ENCODE measurements around the gene SPECC1.
A peak's percentile ranks its signal among the peaks of the same experiment; 100 is the strongest.

SPECC1 gene

GRCh38 chr17:20203761-20204263 is 194.7 kb downstream of the SPECC1 start:
- Histone ChIP-seq H2AFZ (ENCODE audit: low read depth, low read length) (no peak overlapping the region), H2BK15ac (ENCODE audit: low read depth, poor library complexity, severe bottlenecking) (no peak overlapping the region), H2BK12ac (ENCODE audit: low read length in 2 of 2) (peak overlapping the region in 1 of 2 experiments; percentile 66), H3K23ac (ENCODE audit: low read length in 2 of 2) (no peak overlapping the region), H3K4ac (ENCODE audit: low read depth in 1 of 2, low read length in 2 of 2) (no peak overlapping the region), H3K27ac (ENCODE audit: low read length, poor library complexity, severe bottlenecking) (no peak overlapping the region), H3K79me1 (replicated peaks; ENCODE audit: low read length, poor library complexity, severe bottlenecking) (peaks cover 17% of the 10 kb centered on the region), H3K14ac (ENCODE audit: low read length in 2 of 2) (no peak overlapping the region), H3K9me3 (ENCODE audit: control insufficient read depth, low read length) (no peaks in the 10 kb centered on the region), H3K9ac (ENCODE audit: low read length) (no peak overlapping the region), H3K36me3 (ENCODE audit: control insufficient read depth in 1 of 2, insufficient read depth in 2 of 2, low read depth in 1 of 2, low read length in 2 of 2) (no peaks in the 10 kb centered on the region), H3K27me3 (ENCODE audit: control insufficient read depth in 1 of 2, insufficient read depth in 1 of 2, low read length in 2 of 2) (no peaks in the 10 kb centered on the region), H3K4me2 (ENCODE audit: low read length, poor library complexity, severe bottlenecking) (no peak overlapping the region), H4K91ac (ENCODE audit: low read length) (no peak overlapping the region), H2BK120ac (ENCODE audit: low read depth, low read length) (no peak overlapping the region), H2AK5ac (ENCODE audit: low read length, severe bottlenecking) (peak overlapping the region; percentile 6), H4K8ac (ENCODE audit: low read length) (no peak overlapping the region), H2BK5ac (ENCODE audit: low read depth, low read length, poor library complexity, severe bottlenecking) (no peak overlapping the region), H3K4me3 (ENCODE audit: insufficient read depth in 1 of 2, low read depth in 1 of 2, low read length in 2 of 2) (no peak overlapping the region), H3K18ac (ENCODE audit: low read depth in 1 of 2, low read length in 2 of 2) (peak overlapping the region in 1 of 2 experiments; percentile 88), H3K4me1 (ENCODE audit: control insufficient read depth, insufficient read depth, low read depth, low read length) (peaks cover 15% of the 10 kb centered on the region)
- WGBS: 52% methylated on average over 3 of the region's 3 CpGs
- peak; percentile 32 for DNase-seq

DNA sequence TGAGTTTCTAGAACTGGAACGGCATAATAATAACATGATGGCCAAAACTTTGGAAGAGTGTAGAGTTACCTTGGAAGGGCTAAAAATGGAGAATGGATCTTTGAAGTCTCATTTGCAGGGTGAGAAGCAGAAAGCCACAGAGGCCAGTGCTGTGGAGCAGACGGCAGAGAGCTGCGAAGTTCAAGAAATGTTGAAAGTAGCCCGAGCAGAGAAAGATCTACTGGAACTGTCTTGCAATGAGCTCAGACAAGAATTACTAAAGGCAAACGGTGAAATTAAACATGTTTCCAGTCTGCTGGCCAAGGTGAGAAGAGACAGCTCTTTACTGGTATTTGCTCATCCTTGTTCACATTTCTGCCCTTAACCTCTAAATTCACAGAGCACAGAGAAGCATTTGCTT is 196.4 kb downstream of the SPECC1 start:
- H2AK5ac ChIP-seq (ENCODE audit: low read length, severe bottlenecking): peak overlapping the region; percentile 50
- peaks cover 0 to 6% of the 10 kb centered on the region in 2 experiments for H3K36me3 ChIP-seq (ENCODE audit: control insufficient read depth in 1 of 2, insufficient read depth in 2 of 2, low read depth in 1 of 2, low read length in 2 of 2)
- H2BK12ac ChIP-seq (ENCODE audit: low read length in 2 of 2): peak overlapping the region in 1 of 2 experiments; percentile 75

DNA sequence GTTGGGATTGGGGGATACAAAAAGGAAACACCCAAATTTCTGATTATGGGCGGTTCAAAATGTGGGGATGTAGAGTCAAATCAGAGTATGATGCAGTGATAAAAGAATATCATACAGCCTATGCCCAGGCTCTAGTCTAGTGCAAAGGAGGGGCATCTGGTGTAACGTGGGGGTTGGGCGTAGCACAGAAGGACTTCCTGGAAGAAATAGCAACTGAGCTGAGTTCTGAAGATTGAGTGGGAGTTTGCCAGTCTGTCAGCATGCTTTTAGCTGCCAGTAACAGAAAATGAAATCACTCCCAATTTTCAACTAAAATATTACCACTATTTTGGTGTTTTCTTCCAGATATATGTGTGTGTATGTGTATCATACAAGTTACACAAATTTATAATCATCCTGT is 196.9 kb downstream of the SPECC1 start:
- Histone ChIP-seq H2AK5ac (ENCODE audit: low read length, severe bottlenecking) (peak overlapping the region; percentile 50), H3K4me3 (ENCODE audit: insufficient read depth in 1 of 2, low read depth in 1 of 2, low read length in 2 of 2) (no peak overlapping the region), H3K79me1 (replicated peaks; ENCODE audit: low read length, poor library complexity, severe bottlenecking) (peaks cover 22% of the 10 kb centered on the region), H3K4me1 (ENCODE audit: control insufficient read depth, insufficient read depth, low read depth, low read length) (peaks cover 20% of the 10 kb centered on the region), H2BK12ac (ENCODE audit: low read length in 2 of 2) (peak overlapping the region in 1 of 2 experiments; percentile 43), H4K8ac (ENCODE audit: low read length) (peak overlapping the region; percentile 50), H3K18ac (ENCODE audit: low read depth in 1 of 2, low read length in 2 of 2) (no peak overlapping the region), H2BK5ac (ENCODE audit: low read depth, low read length, poor library complexity, severe bottlenecking) (peak overlapping the region; percentile 53), H3K36me3 (ENCODE audit: control insufficient read depth in 1 of 2, insufficient read depth in 2 of 2, low read depth in 1 of 2, low read length in 2 of 2) (peaks cover 0 to 11% of the 10 kb centered on the region in 2 experiments), H3K23ac (ENCODE audit: low read length in 2 of 2) (no peak overlapping the region), H3K27ac (ENCODE audit: low read length, poor library complexity, severe bottlenecking) (peak overlapping the region; percentile 82), H3K9ac (ENCODE audit: low read length) (no peak overlapping the region), H3K4me2 (ENCODE audit: low read length, poor library complexity, severe bottlenecking) (no peak overlapping the region), H3K14ac (ENCODE audit: low read length in 2 of 2) (no peak overlapping the region), H3K4ac (ENCODE audit: low read depth in 1 of 2, low read length in 2 of 2) (peak overlapping the region in 1 of 2 experiments; percentile 44), H2BK120ac (ENCODE audit: low read depth, low read length) (no peak overlapping the region), H3K9me3 (ENCODE audit: control insufficient read depth, low read length) (no peaks in the 10 kb centered on the region), H2BK15ac (ENCODE audit: low read depth, poor library complexity, severe bottlenecking) (no peak overlapping the region), H3K27me3 (ENCODE audit: control insufficient read depth in 1 of 2, insufficient read depth in 1 of 2, low read length in 2 of 2) (no peaks in the 10 kb centered on the region), H4K91ac (ENCODE audit: low read length) (no peak overlapping the region), H2AFZ (ENCODE audit: low read depth, low read length) (no peak overlapping the region)
- peak; percentile 54 for DNase-seq
- WGBS: 74% methylated on average over 3 of the region's 3 CpGs

More for the DNA sequence above, 196.4 kb downstream of the SPECC1 start:
- Histone ChIP-seq H3K9ac (ENCODE audit: low read length) (no peak overlapping the region), H3K79me1 (replicated peaks; ENCODE audit: low read length, poor library complexity, severe bottlenecking) (peaks cover 18% of the 10 kb centered on the region), H2BK15ac (ENCODE audit: low read depth, poor library complexity, severe bottlenecking) (no peak overlapping the region), H2AFZ (ENCODE audit: low read depth, low read length) (no peak overlapping the region), H3K18ac (ENCODE audit: low read depth in 1 of 2, low read length in 2 of 2) (no peak overlapping the region), H2BK5ac (ENCODE audit: low read depth, low read length, poor library complexity, severe bottlenecking) (no peak overlapping the region), H3K14ac (ENCODE audit: low read length in 2 of 2) (no peak overlapping the region), H3K4me1 (ENCODE audit: control insufficient read depth, insufficient read depth, low read depth, low read length) (peaks cover 15% of the 10 kb centered on the region), H2BK120ac (ENCODE audit: low read depth, low read length) (no peak overlapping the region), H4K8ac (ENCODE audit: low read length) (no peak overlapping the region), H4K91ac (ENCODE audit: low read length) (no peak overlapping the region), H3K27me3 (ENCODE audit: control insufficient read depth in 1 of 2, insufficient read depth in 1 of 2, low read length in 2 of 2) (no peaks in the 10 kb centered on the region), H3K23ac (ENCODE audit: low read length in 2 of 2) (no peak overlapping the region), H3K4me3 (ENCODE audit: insufficient read depth in 1 of 2, low read depth in 1 of 2, low read length in 2 of 2) (no peak overlapping the region), H3K4ac (ENCODE audit: low read depth in 1 of 2, low read length in 2 of 2) (peak overlapping the region in 1 of 2 experiments; percentile 44), H3K4me2 (ENCODE audit: low read length, poor library complexity, severe bottlenecking) (no peak overlapping the region), H3K9me3 (ENCODE audit: control insufficient read depth, low read length) (no peaks in the 10 kb centered on the region), H3K27ac (ENCODE audit: low read length, poor library complexity, severe bottlenecking) (peak overlapping the region; percentile 82)
- 83% methylated on average over 5 of the region's 5 CpGs for WGBS
- peak; percentile 29 for DNase-seq

DNA sequence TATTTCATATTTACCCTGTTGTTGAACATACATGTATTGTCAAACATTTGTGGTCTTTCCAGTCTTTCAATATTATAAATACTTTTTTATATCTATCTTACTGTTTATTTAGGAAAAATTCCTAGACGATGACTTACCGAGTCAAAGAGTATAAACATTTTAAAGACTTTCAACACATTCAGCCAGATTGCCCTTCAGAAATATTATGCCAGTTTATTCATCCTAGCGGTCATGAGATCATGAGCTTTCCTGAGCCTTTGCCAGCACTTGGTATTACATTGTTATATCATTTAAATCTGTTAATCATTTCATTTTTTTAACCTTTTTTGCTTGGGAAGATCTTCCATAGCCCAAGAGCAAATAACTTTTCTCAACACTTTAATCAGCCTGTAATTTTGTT is 197.4 kb downstream of the SPECC1 start:
- Histone ChIP-seq H2BK120ac (ENCODE audit: low read depth, low read length) (no peak overlapping the region), H3K4me3 (ENCODE audit: insufficient read depth in 1 of 2, low read depth in 1 of 2, low read length in 2 of 2) (no peak overlapping the region), H3K9me3 (ENCODE audit: control insufficient read depth, low read length) (no peaks in the 10 kb centered on the region), H3K4ac (ENCODE audit: low read depth in 1 of 2, low read length in 2 of 2) (no peak overlapping the region), H2AK5ac (ENCODE audit: low read length, severe bottlenecking) (peak overlapping the region; percentile 71), H2BK15ac (ENCODE audit: low read depth, poor library complexity, severe bottlenecking) (no peak overlapping the region), H2AFZ (ENCODE audit: low read depth, low read length) (no peak overlapping the region), H3K18ac (ENCODE audit: low read depth in 1 of 2, low read length in 2 of 2) (no peak overlapping the region), H2BK5ac (ENCODE audit: low read depth, low read length, poor library complexity, severe bottlenecking) (peak overlapping the region; percentile 74), H4K91ac (ENCODE audit: low read length) (no peak overlapping the region), H3K27me3 (ENCODE audit: control insufficient read depth in 1 of 2, insufficient read depth in 1 of 2, low read length in 2 of 2) (no peaks in the 10 kb centered on the region), H3K79me1 (replicated peaks; ENCODE audit: low read length, poor library complexity, severe bottlenecking) (peaks cover 27% of the 10 kb centered on the region), H3K4me2 (ENCODE audit: low read length, poor library complexity, severe bottlenecking) (no peak overlapping the region), H2BK12ac (ENCODE audit: low read length in 2 of 2) (no peak overlapping the region), H3K4me1 (ENCODE audit: control insufficient read depth, insufficient read depth, low read depth, low read length) (peaks cover 21% of the 10 kb centered on the region), H3K9ac (ENCODE audit: low read length) (no peak overlapping the region), H3K23ac (ENCODE audit: low read length in 2 of 2) (no peak overlapping the region), H3K14ac (ENCODE audit: low read length in 2 of 2) (no peak overlapping the region), H3K36me3 (ENCODE audit: control insufficient read depth in 1 of 2, insufficient read depth in 2 of 2, low read depth in 1 of 2, low read length in 2 of 2) (peaks cover 0 to 15% of the 10 kb centered on the region in 2 experiments), H4K8ac (ENCODE audit: low read length) (no peak overlapping the region), H3K27ac (ENCODE audit: low read length, poor library complexity, severe bottlenecking) (peak overlapping the region; percentile 94)
- DNase-seq: peak; percentile 80
- 10% methylated on average over 3 of the region's 3 CpGs for WGBS

Data from mesenchymal stem cell (in vitro differentiated cells and primary cell).